ENCODE data around the gene ZNF480.
A peak's percentile ranks its signal among the peaks of the same experiment; 100 is the strongest.
"Not testable (repeated sequence)": the region's sequence is repeated elsewhere in the genome, so short reads cannot be mapped to it uniquely, and the experiment has no call there.

The ZNF480 gene

GRCh38 chr19:52339022-52339421, 42.1 kb downstream of the ZNF480 start:
- DNase-seq = not testable (repeated sequence)

GRCh38 chr19:52343548-52343947, 46.6 kb downstream of the ZNF480 start:
- DNase-seq = peak; percentile 37 to 67

- DNase-seq = no peak
Observed at GRCh38 chr19:52345162-52345561, 48.2 kb downstream of the ZNF480 start.

- peak in 1 of 2 experiments; percentile 1 for DNase-seq
Observed at GRCh38 chr19:52351512-52351911, 54.5 kb downstream of the ZNF480 start.

- DNase-seq = no peak
Observed at GRCh38 chr19:52366414-52366824, 69.5 kb downstream of the ZNF480 start.

- peak; percentile 86 to 95 for DNase-seq
Observed at GRCh38 chr19:52369559-52370340, 72.8 kb downstream of the ZNF480 start, which contains the start of gene ZNF880. Gene ZNF880 (plus strand): TSS chr19:52369923. CDS start chr19:52369966, 43 bp downstream.

GRCh38 chr19:52370341-52370710, 73.4 kb downstream of the ZNF480 start:
- no peak for DNase-seq
